ENCODE data around the gene NIPAL4.

NIPAL4 gene

DNA sequence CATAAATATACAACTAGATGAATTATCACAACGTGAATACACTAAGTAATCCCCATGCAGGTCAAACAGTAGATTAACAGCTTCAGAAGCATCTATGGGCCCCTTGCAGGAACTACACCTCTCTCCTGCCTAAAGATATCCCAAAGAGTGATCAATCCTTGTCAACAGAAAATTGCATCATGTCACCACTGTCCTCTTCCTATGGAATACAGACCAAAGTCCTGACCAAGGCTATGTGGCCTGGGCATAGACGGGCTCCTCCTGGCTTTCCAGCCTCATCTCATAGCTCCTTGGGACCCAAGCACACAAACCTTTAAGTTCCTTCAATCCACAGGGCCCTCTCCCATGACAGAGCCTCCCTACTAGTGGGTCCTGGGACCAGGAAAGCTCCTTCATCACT, 25.3 kb downstream of the NIPAL4 start:
- DNase-seq = no peak

DNA sequence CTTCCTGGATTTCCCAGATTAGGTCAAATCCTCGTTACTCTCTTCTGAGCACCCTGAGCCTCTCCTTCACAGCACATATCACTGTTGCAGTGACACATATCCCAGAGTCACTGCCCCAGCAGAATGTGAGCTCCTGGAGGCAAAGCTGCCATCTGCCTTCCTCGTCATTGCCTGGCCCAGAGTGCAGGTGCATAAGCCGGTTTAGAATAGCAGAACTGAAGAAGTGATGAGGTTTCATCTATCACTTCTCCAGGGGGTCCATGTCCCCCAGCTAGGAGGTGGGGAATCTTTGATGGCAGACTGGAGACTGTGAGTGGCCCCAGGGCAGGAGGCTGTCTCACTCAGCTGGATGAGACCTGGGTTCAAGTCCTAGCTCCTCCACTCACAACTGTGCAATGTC, 25.8 kb downstream of the NIPAL4 start:
- no peak for DNase-seq

DNA sequence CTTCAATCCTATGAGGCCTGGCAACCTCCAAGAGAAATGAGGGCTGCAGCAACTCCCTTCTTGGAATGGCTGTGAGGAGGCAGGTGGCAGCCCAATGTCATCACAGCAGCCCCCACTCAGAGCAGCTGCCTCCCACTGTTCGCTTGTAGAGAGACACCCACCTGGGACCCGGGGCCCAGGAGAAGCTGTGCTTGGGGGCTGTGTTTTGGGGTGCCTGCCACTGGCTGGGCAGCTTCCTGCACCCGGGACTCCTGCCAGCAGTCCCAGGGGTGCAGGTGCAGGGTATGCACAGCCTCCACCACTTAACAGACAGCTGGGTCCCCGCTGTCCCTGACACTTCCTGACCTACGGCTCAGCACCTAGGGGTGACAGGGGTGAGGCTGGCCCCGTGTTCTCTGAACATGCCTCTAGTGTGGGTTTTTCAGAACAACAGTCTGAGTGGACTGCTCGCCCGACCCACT, 26.2 kb downstream of the NIPAL4 start:
- no peak for DNase-seq

DNA sequence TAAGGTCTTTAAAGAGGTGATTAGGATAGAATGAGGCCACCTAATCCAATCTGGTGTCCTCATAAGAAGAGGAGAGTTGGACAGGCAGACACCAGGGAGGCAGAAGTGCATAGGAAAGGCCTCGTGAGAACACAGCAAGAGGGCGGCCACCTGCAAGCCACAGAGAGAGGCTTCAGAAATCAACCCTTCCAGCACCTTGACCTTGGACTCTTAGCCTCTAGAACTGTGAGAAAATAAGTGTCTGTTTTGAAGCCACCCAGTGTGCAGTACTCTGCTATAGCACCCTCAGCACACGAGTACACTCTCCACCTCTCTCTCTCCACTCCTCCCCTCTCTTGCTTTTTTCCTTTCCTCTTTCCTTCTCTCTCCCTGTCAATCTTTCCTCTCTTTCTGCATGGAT, 26.8 kb downstream of the NIPAL4 start:
- no peak for DNase-seq

DNA sequence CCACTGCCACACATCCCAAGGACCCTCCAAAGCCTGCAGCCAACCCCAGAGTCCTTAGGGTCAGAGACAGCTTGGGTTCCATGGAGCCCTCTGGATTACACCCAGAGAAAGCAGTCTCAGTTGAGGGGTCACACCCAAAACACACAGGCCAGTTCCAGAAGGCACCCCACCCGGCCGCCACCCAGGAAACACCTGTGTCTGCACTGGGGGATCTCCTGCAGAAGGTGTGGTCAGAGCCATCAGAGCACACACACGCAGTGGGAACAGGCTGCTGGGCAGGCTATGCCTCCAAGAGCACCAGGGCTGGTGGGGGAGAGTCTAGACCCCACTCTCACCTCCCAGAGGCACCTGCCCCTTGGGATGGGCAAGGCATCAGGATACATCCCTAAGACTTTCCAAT, 27.3 kb downstream of the NIPAL4 start:
- no peak for DNase-seq

DNA sequence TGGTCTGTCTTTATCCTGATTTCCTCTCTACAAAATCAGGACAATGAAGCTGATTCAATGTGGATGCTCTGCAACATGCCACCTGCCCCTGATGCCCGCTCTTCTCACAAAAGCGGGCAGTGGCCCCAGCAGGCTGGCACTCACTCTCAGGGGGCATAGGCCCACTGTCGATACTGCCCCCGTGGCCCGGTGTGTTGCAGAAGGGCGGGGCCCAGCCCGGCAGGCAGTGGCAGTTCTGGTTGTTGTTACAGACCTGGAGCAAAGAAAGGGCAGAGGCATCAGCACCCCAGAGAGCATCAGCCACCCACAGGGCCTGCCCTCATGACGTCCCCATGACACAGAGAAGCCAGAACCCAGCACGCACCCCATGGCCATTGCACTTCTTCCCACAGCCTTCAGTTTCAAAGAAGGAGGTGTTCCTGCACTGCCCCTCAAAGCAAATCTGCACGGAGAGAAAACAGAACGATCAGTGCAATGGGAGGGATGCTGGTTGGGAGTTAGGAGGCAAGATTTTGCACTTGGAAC, 31.5 kb downstream of the NIPAL4 start:
- DNase-seq = no peak

DNA sequence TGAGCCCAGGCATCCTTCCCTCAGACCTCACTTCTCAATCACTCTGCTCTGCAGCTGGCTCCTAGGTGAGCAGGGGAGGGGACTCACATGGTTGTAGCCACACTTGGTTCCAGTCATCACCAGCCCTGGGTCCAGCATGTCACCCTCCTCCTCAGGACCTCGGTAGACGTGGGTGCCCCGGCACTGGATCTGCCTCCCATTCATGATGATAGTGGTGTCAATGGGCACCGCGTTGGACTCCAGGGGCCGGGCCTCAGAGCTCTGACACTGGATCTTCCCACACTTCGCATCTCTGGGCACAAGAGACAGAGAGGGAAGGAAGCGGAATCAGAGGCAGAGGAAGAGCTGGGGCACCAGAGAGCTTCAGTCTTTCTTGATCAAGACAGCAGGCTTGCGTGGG, 32.9 kb downstream of the NIPAL4 start:
- no peak for DNase-seq

DNA sequence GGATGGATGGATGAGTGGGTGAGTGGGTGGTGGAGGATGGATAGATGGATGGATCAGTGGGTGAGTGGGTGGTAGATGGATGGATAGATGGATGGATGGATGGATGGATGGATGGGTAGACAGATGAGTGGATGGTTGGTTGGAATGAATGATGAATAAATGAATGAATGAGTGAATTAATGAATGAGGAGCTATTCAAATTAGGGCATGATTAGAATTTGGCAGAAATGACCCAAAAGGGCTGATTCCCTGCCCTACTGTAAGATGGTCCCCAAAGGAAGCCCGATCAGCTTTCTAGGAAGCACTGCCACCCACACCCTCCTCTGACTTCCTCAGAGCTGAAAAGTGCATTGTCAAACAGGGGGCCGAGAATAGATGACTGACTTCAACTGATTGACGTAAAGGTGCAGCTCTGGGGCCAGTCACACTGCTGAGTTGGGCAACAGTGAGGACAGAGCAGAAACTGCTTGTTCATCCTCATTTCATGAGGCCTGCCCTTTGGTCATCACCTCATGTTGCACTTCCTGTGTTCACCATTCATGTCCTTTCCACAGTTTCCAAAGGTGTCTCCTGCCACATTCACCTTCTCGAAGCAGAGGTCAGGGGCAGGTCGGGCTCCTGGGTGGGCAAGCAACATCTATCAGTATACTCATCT, 34.3 kb downstream of the NIPAL4 start:
- no peak for DNase-seq

DNA sequence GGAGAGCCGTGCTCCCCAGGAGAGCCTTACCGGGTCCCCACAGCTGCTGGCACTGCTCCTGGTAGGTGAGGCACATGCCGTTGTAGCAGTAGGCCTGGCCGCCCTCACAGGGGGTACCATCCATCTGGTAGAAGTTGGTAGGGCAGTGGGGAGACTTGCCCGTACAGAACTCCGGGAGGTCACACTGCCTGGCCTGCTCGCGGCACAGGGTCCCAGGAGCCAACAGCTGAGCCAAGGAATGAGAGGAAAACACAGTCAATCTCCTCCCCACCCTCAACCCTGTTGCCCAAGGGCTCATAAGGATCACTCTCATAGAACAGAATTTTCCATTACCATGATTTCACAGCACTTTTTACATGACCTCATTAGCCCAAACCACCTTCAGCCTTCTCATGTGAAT, 36.9 kb downstream of the NIPAL4 start:
- no peak for DNase-seq

DNA sequence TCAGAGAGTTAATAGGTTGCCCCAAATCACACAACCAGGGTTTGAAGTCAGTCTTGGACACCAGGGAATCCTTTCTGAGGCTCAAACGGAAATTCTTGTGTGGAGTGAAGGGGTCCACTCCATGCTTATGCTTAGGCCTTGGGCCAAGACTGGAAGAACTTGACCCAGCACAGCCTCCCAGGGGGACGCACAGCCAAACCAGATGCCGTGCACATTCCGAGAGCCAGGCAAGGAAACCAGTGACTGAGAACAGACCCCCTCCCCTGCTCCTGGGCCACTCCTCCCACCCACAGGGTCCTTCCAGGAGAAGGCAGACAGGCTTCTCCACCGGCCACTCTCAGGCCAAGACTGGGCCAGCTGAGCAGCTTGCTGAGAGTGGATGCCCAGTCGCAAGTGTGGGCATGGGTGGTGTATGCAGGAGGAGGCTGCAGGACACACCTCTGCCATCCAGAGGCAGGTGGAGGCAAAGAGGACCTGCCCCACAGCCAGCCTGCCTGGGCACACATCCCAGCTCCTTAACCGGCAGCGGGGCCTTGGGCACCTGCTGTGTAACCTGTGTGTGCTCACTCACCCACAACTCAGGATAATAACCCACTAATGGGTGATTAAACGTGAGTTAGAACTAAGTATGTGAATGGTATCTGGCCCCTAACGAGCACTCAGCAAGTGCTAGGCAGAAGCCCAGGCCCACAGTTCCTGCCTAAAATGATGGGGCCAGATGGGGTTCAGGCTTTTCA, 38.0 kb downstream of the NIPAL4 start:
- DNase-seq = no peak

DNA sequence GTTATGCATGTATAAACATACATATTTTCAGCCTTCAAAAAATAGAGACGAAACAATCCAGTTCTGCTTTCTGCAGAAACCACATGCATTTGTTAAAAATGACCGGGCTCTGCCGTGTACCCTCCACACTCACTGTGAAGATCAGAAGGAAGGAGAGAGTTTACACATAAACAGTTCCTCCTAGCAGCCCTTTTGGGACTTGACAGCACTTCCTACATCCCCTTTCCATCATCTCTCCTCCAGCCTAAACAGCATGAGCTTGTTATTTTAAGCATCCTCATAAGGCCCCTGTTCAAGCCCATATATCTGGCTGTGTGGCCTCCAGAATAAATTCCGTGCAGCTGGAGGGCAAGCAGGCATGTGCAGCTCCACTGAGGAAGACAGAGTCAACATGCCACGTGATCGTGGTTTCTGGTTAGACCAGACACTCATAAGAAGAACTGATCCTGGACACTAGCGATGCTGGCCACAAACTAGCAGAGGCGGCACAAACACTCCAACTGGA, 42.2 kb downstream of the NIPAL4 start:
- DNase-seq = peak in 10 of 58 donors; percentile 4 to 34 (median 16)

DNA sequence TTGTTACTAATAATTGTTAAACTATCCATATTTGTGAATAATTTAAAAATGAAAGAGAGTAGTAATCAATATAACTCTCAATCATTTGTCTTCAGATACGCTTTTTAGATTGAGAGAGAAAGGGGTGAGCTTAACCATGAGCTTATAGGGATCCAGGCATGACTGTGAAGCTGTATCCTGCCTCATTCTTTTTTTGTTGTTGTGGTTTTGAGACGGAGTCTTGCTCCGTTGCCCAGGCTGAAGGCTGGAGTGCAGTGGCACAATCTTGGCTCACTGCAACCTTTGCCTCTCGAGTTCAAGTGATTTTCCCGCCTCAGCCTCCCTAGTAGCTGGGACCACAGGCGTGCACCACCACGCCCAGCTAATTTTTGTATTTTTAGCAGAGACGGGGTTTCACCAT, 44.0 kb downstream of the NIPAL4 start:
- DNase-seq = no peak

DNA sequence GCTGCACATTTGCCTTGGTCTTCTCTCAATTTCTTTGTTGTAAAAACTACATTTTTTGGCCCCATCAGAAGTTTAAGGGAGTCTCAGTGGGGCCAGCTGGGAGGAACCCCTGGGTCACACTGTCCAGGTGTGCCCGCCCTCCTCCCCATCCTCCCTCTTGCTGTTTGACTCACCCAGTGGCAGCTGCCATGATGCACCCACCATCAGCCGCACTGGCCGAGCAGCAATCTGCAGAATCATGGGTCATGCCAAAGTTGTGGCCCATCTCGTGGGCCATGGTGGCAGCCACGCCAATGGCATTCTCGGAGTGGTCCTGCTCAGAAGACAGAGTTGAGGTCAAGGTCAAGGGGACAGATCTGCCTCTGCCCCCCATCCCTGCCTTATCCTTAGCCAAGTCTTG, 45.5 kb downstream of the NIPAL4 start:
- DNase-seq = no peak

DNA sequence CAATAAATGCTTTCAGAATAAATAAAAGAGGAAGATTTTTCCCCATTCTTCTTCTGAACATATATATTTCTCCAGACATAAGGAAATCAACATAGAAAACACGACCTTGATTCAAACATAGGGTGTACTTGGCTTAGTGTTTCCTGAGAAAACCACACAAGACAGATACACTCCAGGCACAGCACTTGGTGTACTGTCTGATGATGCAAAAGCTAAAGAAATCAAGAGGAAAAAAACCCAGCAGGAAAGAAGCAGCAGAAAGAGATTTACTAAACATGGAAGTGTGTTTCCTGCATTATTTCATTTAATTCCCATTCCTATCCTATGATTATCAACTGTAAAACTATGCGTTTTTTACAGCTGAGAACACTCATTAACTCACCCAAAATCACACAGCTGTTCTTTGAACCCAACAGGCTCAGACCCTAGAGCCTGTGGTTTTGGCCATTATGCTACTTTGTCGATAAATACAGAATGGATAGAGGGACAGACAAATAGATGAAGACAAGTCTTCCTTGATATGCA, 46.1 kb downstream of the NIPAL4 start:
- no peak for DNase-seq

DNA sequence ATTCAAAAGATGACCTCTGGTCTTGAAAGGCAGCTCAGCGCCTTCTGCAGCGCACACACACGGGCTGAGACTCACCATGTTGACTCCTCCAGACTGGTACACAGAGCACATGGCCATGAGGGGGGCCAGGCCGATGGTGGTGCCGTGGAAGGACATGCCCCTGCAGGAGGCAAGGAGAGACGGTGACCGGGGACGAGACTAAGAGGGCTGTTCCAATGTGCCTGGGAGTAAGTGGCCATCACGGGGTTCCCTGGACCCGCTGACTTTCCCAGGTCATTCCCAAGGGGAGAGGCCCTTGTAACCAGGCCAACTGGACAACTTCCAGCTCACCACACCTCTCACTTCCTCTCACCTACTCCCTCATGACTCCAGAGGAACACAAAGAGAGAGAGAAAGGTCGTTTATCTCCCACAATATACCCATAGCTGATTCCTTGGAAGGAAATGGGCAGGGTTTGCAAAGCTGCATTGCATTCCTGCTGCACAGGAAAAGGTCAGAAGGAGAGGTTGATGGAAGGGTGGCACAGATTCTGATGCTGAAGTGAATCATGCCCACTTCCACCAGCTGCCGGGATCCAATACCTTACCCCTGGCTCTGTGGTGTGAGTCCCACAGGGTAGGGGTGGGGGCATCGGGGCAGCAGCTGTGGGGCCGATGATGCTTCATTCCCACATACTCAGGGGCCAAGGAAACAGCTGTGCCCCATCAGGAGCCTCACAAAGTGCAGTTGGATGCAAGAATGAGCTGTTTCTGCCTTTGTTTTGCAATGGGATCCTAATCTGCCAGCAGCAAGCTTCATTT, 47.2 kb downstream of the NIPAL4 start:
- DNase-seq = no peak

DNA sequence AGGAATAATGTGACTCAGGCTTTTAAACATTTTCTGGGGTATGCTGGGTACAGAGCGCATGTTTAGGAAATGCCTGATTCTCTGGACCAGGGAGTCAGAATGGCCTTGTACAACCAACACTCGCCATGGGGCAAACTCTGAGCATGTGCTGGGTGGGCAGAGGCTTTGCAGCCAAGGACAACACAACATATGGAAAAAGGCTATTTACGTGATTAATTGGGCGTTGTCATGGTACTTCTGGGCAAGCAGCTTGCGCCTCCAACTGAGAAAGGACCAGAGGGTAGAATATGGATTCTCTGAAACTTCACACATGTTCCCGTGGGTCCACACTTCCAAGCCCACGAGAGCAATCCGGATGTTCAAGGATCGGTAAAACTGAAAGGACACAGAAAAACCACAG, 49.1 kb downstream of the NIPAL4 start:
- DNase-seq = no peak

DNA sequence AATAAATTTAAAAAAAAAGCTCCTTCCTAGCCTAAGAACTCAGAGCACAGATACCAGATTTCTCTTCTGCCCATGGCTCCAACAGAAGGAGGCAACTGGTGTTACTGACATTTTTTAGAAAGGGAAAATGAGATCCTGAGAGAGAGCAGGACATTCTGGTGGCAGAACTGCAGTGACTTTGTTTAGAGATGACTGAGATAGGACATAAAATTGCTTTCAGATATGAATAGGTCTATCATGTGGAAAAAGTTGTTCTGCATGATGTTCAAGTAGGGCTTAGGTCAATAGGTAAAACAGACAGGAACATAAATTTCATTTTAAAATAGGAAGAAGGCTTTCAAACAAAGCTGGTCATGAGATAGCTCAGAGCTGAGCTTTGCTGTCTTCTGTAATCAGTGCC, 49.6 kb downstream of the NIPAL4 start:
- DNase-seq = no peak

DNA sequence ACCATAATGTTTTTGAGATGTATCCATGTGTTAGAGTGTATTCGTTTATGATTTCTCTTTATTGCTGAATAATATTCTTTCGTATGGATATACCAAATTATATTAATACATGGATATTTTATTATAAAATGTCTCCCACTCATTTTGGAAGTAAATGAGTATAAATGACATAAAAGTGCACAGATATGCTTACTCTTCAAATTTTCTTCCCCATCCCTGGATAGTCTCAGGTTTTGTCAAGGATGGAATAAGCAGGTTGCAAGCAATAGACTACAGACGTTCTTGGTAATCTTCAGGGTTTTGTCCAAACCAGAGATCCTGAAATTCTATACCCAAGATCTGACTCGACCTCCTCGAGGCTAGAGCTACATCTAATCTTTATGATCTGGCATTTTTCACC, 50.7 kb downstream of the NIPAL4 start:
- DNase-seq = no peak

DNA sequence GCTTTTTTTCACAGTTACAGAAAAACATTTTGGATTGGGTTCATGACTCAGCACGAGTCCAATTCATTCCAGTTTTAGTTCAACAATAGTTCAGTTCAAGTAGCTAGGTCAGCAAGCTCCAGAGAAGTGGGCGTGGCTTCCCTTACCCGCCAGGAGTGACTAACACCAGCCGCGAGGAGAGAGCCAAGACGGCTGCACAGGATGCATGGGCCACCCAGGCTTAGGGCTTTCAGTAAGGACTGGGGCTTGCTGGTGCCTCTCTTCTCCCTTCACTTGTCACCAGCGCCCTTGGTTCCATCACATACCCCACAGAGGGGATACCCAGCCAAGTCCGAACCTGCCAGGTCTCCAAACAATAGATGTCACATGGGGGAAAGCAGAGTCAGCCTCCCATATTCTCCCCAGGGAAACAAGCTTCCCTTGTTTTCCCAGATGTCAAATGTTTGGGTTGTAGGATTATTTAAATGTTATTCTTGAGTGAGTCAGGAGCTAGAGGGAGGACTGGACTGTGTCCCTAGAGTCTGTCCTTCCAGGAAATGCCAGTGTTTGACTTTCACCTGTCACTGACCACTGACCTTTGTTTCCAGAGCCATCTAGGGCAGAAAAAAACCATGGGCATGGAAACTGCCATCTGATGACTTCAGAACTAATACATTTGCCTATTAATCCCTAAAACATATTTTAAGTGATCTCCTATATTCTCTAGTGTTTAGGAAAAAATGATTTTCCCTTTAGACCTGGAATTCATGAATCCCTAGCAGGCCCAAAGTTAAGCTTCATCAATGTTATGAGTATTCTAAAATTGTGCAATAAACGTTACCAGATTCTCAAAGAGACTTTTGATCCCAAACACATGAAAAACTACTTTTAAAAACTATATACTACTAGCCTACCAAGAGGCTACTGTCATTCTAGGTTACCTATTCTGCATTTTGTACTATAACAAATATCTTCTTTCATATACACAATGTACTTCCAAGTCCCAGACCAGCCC, 51.9 kb downstream of the NIPAL4 start:
- peak in 53 of 58 donors; percentile 5 to 86 (median 58) for DNase-seq

DNA sequence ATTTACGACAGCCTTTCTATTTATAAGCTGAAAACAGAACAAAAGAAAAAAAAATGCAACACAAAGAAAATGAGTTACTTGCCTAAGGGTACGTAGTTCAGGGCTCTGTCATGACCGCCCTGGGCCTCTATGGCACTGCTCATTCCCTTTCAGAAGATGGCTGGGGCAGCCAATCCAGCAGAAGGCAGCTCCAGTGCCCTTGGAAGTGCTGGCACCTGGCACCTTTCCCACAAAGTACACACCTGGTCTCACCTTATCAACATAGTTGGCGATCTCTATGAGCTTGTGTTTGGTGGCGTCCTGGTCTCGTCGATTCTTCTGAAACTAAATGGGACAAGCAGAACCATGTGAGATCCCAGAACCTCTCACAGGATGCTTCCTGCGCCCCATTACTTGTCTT, 53.2 kb downstream of the NIPAL4 start:
- DNase-seq = no peak
